HG02571 (cell line): ENCODE data around the gene EVPL.

Source experiments
- ATAC-seq: cut with Tn5 transposase; IDR thresholded peaks from one replicate; pipeline ENCODE4 v1.9.1; 2021; ENCODE audit warnings: mild to moderate bottlenecking, moderate library complexity; ENCODE audit not compliant: unreplicated experiment

Gene EVPL

DNA sequence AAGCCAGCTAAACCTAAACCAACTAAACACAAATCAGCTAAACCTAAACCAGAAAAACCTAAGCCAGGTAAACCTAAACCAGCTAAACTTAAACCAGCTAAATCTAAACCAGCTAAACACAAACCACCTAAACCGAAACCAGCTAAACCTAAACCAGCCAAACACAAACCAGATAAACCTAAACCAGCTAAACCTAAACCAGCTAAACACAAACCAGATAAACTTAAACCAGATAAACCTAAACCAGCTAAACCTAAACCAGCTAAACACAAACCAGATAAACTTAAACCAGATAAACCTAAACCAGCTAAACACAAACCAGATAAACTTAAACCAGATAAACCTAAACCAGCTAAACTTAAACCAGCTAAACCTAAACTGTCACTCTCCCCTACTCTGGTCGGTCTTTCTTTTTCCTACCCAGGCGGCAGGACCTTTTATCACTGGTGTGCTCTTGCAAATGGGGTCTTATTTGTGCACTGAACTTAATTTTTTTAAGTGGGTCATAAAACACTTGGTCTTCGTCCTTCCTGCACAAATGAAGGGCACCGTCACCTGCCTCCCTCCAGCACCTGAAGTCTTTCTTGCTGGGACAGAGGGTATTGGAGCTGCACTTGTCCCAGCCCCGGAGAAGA lies 7.2 kb downstream of the EVPL start:
- ATAC-seq = no peak

DNA sequence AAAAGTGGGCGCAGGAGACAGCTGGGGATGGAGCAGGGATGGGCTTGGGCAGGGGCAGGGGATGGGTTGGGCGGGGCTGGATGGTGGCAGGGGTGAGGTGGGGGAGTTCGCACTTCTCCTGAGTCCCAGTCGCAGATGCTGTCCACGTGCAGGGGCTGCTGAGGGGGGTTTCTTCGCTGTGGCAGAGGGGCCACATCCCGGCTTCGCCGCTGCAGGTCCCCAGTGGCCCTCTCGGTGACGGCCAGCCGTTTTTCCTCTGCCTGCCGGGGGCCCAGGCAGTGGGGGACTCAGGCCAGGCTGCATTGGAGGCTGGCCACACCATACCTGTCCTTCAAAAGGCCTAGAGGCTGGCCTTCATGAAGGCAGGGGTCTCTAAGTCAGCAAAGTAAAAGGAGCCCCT lies 8.3 kb downstream of the EVPL start:
- no peak for ATAC-seq

DNA sequence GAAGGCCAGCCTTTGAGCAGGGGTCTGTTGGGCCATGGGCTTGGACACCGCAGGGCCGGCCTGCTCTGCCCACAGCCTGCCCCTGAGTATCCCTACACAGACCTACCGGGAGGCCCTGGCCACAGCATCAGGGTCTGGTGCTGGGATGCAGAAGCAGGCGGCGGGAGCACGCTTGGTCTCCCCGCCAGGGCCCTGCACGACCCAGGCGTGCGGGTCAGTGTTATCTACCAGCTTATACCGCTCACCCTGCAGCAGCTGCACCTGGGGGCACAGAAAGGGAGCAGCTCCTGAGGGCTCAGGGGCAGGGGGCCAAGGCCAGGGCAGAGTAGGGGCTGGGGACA lies 8.8 kb downstream of the EVPL start:
- ATAC-seq = no peak

DNA sequence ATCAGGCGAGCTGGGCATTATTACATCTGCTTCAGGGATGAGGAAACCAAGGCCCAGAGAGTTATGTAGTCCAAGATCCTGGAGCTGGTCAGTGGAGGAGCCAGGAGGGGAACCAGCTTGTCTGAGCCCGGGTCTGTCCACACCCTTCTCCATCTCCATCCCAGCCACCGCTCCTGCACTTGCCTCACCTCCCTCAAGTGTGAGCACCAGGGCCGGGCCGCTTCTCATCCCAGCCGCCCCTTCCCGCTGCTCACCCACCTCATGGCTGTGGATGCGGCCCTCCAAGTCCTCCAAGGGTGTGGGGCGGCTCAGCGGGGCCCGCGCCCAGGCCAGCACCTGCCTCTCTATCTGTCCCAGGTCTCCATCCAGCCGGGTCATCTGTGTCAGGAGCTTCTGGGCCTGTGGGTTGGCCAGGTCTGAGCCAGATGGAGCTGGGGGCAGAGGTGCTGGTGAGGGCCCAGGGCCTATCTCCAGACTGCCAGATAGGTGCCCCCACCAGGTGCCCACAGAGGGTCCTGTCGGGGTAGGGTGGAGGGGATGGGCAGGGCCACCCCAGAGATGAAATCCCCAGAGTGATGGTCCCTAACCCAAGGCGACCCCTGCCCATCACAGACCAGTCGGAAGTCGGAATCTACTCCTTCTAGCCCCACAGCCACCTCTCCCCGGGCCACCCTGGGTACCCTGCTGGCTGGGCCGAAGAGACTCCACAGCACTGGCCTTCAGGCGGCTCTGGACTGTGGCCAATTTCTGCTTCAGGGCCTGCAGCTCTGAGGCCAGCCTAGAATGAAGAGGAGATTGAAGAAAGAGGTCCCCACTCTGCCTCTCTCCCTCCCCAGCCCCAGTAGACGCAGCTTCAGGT lies 9.4 kb downstream of the EVPL start:
- no peak for ATAC-seq

DNA sequence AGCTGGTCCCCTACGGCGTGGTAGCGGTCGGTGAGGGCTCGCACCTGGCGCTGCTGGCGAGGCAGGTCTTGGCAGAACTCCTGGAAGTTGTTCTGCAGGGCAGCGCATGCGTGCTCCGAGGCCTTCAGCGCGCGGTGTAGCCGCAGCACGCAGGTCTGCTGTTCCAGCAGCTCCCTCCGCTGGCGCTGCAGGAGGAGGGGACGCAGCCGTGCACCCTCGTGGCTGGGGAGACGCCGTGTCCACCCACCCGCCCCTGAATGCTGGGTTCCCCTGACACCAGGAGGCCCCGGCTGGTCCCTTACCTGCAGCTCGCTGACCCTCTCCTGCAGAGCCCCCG lies 12.2 kb downstream of the EVPL start:
- ATAC-seq = no peak

DNA sequence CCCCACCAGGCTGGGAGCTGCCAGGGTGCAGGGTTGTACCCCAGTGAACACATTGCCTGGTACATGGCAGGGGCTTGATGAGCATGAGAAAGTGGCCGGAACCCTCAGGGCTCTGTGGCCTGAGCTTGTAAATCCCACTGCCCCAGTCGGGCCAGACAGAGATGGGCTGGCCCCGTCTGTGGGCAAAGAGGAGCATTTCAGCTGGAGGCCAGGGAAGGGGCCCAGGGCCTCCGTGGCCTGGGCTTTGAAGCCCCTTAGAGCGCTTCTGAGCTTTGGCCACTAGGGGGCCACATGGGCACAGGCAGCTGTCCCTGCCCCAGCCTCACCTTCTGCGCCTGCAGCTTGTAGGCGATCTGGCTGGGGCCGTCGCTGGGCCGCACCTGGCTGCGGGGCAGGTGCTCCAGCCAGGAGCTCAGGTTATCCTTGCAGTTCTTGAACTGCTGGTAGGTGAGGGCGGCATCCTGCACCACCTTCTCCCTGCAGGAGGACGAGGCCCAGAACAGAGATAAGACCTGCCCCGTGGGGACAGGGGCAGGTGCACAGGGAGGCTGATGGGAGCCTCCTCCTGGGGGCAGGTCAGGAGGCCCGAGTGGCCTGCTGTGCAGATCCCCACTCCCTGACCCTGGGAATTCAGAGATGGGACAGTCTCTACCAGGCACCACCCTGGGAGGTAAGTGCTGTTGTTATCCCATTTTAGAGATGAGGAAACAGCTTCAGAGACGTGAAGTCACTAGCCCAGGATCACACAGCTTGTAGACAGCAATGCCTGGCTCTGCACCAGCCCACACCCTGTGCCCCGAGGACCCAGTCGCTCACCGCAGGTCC lies 12.8 kb downstream of the EVPL start:
- no peak for ATAC-seq

DNA sequence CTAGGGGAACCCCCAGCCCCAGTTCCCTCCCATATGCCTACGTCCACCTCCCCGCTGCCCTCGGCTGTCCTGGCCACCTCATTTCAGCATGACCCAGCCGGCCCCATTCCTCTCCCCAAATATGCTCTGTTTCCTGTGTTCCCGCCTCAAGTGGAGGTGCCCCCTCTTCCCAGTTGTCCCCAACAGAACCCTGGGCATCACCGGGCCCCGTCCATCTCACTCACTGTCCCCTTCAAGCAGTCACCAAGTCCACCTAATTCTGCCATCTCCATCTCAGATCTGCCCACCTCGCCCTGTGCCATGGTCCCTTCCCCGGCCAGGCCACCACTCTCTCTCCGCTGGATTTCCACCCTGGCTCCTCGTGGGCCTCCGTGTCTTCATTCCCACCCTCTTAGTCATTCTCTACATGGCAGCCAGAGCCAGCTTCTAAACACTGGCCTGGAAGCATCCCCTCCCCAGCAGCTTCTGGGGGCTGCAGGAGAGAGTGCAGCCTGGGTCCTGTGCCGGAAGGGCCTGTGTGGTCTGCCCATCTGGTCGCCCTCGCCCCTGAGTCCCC lies 13.7 kb downstream of the EVPL start:
- ATAC-seq = no peak

DNA sequence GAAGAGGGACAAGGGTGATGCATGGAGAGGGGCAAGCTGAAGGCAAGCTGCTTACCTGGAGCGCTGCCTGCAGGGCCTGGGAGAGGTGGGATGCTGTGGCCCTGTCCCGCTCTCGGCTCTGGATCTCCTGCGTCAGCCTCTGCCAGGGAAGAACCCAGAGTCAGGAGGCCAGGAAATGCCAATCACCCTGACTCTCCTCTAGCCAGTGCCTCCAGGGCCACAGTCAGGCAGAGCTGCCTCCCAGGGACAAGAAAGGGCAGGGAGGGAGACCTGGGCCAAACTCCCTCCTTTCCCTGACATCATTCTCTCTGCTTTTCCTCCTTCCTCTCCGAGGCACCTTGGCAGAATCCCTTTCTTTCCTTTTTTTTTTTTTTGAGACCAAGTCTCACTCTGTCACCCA lies 15.2 kb downstream of the EVPL start:
- ATAC-seq = no peak

DNA sequence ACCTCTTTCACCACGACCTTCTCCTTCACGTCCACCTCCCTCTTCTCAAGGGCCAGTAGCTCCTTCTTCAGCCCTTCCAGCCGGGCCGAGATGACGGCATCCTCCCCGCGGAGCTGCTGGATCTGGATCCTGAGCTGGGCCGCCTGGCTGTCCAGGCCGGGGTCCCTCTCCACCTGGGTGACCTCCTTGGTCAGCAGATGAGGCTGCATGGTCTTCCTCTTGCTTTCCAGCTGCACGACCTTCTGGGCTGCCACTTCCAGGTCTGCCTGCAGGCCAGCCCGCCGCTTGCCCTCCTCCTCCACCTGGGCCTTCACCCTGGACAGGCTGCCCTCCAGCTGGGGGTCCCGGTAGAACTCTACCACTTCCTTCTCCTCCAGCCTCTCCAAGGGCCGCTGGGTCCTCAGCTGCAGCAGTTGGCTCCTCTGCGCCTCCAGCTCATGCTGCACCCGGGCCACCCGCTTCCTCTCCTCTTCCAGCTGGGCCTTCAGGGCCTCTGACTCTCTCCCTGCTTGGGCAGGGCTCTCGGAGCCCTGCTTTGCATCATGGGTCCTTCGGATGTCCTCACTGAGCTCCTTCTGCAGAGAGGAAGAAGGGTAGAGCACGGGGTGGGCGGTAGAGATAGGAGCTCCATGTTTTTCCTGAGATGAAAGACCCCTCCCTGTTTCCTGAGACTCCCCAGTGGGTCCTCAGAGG lies 17.0 kb downstream of the EVPL start:
- ATAC-seq = no peak

DNA sequence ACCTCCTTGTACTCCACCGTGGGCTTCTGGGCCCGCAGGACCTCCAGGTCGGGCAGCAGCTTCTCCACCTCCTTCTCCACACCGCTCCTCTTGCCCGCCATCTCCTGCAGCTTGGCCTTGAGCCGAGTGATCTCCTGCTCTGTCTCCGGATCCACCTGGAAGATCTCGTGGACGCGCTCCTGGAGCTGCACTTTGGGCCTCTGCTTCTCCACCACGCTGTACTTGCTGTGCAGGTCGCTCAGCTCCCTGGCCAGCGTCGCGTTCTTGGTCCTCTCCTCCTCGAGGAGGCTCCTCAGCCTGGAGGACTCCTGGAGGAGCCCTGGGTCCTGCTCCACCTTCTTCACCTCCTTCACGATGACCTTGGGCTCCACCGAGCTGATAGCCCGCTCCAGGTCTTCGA lies 17.7 kb downstream of the EVPL start:
- no peak for ATAC-seq

DNA sequence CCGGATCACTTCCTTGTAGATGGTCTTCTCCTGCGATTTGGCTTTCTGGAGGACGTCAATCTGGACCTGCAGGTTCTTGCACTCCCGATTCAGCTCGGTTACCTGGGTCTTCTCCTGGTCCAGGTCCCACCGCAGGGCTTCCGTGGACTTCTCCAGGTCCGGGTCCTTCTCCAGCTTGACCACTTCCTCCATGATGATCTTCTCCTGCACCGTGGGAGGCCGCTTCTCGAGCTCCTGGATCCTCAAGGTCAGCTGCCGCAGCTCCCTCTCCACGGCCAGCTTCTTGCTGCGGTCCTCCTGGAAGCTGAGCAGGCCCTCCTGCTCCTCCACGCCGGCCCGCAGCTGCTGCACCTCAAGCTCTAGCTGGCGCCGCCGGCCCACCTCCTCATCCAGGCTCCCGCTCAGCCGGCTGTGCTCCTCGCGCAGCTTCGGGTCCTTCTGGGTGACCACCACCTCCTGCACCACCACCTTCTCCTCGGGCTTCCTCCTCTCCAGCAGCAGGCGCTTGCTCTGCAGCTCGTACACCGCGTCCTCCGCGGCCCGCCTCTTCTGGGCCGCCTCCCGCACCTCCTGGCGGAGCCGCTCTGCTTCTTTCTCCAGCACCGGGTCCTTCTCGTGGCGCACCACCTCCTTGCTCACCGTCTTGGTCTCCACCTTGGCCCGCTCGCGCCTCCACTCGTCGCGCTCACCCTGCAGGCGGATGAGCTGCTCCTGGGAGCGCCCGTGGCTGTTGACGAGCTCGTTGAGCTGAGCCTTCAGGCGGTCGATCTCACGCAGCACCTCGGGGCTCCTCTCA lies 18.3 kb downstream of the EVPL start:
- ATAC-seq = no peak

DNA sequence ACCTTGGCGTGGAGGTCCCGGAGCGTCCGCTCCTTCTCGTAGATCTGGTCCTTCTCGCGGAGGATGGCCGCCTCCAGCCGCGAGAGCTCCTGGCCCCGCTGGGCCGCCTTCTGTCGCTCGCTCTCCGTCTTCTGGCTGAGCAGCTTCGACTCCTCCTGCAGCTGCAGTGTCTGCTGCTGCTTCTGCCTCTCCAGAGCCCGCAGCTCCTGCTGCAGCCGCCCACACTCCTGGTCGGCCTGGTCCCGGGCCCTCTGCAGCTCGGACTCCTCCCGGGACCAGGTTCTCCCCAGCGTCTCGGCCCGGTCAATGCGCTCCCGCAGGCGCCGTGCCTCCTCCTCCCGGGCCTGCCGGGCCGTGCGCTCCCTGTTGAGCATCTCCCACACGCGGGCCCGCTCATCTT lies 18.9 kb downstream of the EVPL start:
- ATAC-seq = no peak

DNA sequence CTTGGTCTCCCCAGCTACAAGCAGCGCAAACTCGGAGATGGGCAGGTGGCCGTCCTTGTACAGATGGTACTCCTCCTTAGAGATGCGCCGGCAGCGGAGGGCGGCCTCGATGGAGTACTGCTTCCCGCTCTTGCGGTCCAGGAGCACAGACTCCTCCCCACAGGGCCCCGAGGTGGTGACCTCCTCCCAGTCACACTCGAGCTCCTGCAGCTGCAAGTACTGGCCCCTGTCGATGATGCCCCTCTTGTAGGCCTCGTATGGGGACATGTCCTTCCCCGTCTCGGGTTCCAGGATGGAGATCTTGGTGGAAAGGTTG lies 19.3 kb downstream of the EVPL start:
- ATAC-seq = no peak

DNA sequence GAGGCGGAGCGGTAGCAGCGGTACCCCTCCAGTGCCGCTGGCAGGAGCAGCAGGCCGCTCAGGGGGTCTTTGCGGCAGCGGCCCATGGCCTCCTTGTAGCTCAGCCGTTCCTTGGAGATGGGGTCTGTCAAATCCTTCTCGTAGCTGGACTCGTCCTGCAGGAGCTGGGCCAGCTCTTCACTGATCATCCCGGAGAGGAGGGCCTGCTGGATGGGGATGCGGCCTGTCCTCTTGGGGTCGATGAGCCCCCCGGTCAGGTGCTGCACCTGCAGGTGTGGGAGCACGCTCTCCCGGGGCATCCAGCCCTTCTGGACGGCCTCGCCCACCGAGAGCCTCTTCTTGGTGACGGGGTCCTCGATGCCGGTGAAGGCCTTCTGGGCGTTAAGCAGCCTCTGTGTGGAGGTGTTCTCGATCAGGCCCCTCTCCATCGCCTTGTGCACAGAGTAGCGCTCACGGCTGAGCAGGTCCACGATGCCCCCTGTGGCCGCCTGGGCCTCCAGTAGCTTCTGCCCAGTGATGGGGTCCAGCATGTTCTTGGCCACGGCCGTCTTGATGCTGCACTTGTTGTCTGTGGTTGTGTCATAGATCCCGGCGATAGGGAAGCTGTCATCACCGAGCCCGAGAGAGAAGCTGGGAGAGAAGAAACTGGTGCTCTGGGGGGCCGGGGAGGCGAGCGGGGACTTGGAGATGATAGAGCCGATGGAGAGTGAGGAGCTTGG lies 19.8 kb downstream of the EVPL start:
- no peak for ATAC-seq

DNA sequence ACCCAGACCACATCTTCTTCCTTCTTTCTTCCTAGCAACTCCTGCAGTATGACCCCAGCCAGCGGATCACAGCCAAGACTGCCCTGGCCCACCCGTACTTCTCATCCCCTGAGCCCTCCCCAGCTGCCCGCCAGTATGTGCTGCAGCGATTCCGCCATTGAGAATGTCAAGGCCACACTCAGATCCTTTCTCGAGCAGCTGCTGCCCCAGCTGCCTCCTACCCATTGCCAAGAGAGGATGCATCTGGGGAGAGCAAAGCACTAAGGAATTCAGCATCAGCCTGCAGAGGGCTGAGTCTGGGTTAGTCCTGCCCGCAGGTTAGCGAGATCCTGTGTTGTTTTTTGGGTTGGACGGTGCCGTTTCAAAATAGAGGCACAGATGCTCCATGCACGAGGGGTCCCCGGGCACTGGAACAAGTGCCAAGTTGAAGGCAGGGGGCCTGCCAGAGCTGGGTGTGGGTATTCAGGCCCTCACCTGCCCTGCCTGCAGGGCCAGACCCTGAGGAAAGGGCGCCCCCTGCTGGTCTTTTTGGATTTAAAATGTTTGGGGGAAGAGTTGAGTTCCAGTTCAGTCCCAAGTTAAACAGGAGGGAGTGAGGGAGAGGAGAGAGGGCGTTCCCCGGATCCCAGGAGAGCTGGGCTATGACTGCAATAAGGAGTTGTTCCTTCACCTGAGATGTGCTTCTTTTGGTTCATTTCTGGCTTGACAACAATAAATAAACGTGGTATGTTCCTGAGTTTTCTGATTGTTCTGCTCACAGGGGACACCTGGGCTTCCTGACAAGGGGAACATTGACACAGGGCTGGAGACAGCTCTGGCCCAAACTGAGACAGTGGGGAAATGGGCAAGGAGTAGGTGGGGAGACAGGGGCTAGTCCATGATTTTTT lies 21.6 kb downstream of the EVPL start:
- ATAC-seq = no peak

DNA sequence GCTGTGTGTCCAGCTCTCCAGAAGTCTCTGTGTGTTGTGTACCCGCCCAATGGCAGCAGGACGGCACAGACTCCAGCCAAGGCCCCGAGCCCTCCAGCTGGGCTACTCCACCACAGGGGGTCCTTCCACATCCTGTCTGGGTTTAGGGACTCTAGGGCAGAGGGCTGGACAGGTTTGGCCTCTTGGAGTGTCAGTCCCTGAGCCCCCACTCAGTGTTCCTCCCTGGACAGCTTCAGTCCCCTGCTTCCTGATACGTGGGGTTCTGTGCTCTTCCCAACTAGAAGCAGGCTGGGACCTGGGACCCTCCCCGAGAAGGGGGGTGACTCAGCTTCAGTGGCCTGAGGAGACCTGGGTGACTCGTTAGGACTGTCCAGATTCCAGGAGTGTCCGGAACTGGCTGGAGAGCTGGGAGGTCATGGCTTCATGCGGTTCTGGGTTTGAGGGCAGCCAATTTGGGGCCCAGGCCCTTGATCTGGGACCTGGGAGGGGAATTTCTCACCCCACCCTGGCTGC lies 22.3 kb downstream of the EVPL start:
- ATAC-seq = no peak

DNA sequence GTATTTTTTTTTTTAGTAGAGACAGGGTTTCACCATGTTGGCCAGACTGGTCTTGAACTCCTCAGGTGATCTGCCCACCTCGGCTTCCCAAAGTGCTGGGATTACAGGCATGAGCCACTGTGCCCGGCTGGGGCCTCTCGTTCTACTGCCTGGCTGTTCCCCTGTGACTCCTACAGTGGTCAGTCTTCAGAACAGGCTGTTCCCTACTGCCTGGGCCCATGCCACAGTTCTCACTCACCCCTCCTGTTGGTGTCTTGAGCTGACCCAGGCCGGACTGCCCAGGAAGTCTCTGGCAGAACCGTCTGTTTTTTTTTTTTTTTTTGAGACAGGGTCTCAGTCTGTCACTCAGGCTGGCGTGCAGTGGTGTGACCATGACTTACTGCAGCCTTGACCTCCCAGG lies 23.2 kb downstream of the EVPL start:
- ATAC-seq = no peak

DNA sequence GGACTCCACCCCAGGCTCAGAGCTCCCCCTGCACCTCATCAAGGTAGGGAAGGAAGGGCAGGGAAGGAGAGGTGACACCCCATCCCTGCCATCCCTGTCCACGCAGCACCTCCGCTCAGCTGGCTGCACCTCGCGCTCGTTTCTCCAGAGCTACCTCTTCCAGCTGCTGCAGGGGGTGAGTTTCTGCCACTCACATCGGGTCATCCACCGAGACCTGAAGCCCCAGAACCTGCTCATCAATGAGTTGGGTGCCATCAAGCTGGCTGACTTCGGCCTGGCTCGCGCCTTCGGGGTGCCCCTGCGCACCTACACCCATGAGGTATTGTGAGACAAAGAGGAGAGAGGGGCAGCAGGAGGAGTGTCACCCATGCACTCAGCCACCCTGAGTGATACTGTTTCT lies 25.0 kb downstream of the EVPL start:
- no peak for ATAC-seq
